ENCODE data around the gene TEX14.
A peak's percentile ranks its signal among the peaks of the same experiment; 100 is the strongest.
"Not testable (repeated sequence)": the region's sequence is repeated elsewhere in the genome, so short reads cannot be mapped to it uniquely, and the experiment has no call there.

The TEX14 gene

DNA sequence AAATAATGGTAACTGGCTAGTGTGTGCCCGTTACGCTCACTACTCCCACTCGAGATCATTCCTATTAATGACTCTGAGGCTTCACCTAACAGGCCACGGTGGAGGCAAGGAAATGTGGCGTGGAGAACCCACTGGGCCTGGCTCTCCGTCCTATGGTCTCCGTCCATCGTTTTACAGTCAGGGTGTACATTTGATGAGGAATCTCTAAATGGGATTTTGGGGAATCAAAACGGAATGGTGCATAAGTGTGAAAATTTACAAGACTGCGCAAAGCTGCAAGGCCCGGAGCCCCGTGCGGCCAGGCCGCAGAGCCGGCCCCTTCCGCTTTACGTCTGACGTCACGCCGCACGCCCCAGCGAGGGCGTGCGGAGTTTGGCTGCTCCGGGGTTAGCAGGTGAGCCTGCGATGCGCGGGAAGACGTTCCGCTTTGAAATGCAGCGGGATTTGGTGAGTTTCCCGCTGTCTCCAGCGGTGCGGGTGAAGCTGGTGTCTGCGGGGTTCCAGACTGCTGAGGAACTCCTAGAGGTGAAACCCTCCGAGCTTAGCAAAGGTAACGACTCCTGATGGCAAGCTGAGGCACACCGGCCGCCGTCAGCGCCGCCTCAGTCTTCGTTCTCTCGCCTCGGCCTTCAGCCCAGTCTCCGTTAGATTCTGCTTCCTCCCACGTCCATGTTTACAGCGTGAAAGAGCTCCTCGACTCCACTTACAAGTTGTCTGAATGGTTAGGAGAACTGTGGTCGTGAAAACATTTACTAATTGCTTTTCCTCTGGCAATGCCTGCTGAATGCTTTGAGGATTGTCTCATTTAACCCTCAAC, 602 bp upstream of the TEX14 start, which contains the start of gene RAD51C:
Gene RAD51C, plus strand, starts transcription at position 364 of the 817 bp plus-strand sequence. Its CDS starts 42 bp downstream, at position 406.
- peak in 13 of 14 donors; percentile 20 to 84 (median 67) for DNase-seq

DNA sequence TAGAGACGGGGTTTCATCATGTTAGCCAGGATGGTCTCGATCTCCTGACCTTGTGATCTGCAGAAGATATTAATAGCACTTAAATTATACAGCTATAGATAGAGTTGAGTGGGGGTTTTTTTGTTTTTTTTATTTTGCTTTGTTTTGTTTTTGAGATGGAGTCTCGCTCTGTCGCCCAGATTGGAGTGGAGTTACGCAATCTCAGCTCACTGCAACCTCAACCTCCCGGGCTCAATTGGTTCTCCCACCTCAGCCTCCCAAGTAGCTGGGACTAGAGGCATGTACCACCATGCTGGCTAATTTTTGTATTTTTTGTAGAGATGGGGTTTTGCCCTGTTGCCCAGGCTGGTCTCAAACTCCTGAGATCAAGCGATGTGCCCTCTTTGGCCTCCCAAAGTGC, 1.8 kb downstream of the TEX14 start:
- DNase-seq = not testable (repeated sequence)

DNA sequence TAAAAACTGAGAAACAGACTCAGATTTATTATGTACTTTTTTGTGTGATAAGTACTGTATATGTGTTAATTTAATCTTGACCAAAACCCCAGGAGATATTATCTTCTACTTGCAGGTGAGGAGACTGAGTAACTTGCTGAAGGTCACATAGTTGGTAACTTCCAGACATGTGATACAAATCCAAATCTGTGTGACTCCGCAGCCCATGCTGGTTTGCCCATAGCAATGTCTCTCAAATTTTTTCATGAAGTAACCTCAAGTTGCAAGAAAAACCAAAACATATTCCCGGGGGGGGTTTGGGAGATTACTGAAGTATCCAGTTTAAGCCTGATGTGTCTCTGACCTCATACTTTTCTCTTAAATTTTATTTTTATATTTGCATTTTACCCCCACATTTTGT, 3.3 kb downstream of the TEX14 start:
- no peak for DNase-seq

DNA sequence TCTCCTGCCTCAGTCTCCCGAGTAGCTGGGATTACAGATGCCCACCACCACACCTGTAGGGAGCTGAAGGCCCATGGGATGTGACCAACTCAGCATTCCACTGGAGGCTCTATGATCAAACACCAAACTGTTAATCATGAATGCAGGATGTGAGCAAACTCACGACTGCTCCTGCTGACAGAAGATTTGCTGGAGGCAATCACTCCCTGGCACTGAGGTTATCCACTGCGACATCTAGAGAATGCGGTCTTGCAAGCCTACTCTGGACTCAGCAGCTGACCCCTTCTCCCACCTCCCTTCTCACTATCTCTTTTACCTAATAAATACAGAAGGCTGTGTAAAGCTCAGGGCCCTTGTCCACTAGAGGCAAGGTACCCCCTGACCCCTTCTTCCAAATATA, 4.9 kb downstream of the TEX14 start:
- no peak for DNase-seq

DNA sequence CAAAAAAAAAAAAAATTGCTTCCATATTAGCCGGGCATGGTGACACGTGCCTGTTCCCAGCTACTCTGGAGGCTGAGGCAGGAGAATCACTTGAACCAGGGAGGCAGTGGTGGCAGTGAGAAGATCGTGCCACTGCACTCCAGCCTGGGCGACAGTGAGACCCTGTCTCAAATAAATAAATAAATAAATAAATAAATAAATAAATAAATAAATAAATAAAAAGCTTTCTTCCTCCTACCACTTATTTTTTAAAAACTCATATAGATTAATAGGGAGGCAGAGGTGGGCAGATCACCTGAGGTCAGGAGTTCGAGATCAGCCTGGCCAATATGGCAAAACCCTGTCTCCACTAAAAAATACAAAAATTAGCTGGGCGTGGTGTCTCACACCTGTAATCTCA, 7.4 kb downstream of the TEX14 start:
- DNase-seq = not testable (repeated sequence)

DNA sequence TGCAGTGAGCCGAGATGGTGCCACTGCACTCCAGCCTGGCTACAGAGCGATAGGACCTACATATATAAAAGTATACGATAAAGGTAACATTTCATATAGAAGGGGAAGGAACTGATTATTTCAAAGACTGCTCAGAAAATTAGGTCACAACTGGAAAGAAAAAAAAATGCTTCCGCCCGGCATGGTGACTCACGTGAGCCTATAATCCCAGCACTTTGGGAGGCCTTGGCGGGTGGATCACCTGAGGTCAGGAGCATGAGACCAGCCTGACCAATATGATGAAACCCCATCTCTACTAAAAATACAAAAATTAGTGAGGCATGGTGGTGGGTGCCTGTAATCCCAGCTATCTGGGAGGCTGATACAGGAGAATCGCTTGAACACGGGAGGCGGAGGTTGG, 7.8 kb downstream of the TEX14 start:
- DNase-seq = no peak

DNA sequence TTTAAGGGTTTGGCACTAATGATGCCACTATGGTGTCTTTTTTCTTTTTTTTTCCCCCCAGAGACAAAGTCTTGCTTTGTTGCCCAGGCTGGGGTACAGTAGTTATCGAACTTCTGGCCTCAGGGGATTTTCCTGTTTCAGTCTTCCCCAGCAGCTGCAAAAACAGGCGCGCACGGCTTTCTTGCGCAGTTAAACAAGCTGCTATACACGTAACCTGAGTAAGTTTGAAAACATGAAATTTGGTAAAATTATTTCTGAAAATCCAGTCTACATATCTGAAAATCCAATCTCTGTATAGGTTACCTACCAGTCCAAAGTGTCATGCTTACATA, 11.8 kb downstream of the TEX14 start:
- DNase-seq = no peak

DNA sequence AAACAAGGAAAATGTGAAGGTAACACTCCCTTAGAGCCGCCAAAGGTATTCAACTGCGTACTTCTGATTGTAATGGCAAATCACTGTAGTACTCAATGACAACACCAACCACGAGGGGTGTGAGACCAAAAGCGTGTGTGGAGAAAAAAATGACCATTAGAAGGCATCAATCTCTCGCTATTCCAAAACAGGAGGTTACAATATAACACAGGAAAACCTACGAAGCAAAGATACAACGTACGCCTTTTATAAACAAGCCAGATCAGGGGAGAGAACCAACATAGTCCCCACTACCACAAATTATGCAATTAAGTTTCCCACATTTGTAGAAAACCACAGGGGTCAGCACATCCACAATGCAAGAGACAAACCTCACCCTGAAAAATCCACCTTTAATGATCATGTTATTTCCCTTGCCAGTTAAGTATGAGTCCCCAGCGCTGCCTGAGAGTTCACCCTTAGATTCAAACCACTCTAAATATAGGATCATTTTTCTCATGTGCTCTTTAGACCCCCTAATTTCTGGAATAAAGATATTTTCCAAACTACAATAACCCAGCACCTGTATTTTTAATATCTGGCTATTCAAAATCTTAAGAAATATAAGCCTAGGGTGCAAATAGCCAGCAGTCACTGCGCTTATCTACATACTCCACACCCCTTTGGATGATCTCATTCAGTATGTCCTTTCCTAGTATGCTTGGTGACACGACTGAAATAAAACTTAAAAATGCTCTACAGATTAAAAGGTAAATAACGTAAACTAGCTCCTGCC, 12.4 kb downstream of the TEX14 start:
- DNase-seq = no peak

DNA sequence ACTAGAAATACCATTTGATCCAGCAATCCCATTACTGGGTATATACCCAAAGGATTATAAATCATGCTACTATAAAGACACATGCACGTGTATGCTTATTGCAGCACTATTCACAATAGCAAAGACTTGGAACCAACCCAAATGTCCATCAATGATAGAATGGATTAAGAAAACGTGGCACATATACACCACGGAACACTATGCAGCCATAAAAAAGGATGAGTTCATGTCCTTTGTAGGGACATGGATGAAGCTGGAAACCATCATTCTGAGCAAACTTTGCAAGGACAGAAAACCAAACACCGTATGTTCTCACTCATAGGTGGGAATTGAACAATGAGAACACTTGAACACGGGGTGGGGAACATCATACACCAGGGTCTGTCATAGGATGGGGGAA, 13.6 kb downstream of the TEX14 start:
- DNase-seq = not testable (repeated sequence)

DNA sequence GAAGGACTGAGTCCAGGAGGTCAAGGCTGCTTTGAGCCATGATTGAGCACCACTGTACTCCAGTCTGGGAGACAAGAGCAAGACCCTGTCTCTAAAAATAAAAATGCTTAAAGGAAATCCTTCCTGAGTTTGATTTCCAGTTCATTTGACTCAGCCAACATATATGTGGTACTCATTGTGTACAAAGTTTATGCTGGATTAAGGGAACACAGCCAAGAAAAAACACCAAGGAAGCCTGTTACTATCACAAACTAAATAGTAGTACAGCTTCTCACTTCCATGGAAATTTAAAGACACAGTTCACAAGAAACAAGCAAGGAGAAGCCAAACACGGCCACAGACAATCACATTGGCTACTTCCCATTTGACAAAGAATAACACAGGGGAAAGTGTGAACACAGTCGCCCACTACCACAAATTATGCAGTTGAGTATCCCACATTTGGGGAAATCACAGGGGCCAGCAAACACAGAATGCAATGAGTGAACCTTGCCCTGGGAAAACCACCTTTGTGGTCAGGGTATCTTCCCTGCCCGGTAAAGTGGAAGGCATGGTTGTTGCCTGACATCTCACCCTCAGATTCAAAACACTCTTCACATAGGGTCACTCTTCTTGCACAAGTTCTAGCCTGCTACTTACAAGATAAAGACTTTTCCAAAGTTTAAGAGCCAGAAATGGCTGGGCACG, 14.5 kb downstream of the TEX14 start:
- no peak for DNase-seq

DNA sequence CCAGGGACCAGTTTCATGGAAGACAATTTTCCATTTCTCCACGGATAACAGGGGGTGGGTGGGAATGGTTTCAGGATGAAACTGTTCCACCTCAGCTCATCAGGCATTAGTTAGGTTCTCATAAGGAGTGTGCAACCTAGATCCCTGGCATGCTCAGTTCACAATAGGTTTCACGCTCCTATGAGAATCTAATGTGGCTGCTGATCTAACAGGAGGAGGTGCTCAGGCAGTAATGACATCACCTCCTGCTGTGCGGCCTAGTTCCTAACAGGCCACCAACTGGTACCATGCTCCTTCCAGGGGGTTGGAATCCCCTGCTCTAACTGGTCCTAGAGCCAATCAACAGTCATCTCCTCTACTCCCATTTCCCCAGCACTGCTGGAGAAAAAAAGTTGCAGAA, 19.9 kb downstream of the TEX14 start:
- no peak for DNase-seq

DNA sequence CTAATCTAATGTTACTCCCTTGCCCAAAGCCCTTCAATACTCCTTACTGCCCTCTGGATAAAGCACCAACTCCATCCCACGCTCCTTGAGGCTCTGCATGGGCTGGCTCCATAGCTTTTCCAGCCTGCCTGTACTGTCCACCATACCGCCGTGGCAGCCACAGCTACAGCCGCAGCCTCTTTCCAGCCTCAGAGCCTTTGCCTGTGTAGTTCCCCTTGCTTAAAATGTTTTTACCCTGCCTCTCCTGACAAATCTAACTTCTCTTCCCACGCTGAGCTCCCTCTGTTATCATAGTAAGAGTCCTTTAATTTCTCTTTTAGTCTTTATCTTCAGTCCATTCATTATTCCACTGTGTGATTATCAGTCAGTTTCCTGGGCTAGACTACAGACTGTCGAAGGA, 22.0 kb downstream of the TEX14 start:
- DNase-seq = no peak

DNA sequence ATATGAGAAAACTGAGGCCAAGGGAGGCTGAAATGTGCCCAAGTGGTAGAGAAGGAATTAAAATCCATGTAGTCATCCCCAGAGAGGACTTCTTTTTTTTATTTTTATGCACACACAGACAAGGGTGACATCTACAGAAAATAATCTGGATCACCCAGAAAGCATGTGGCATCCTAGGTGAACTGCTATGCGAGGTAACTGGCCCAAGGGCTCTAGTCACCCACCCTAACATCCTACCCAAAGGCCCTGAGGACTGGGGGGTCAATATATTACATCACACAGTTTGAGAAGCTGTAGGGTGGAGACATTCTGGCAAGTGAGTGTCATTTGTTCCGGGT, 23.3 kb downstream of the TEX14 start:
- DNase-seq = no peak

DNA sequence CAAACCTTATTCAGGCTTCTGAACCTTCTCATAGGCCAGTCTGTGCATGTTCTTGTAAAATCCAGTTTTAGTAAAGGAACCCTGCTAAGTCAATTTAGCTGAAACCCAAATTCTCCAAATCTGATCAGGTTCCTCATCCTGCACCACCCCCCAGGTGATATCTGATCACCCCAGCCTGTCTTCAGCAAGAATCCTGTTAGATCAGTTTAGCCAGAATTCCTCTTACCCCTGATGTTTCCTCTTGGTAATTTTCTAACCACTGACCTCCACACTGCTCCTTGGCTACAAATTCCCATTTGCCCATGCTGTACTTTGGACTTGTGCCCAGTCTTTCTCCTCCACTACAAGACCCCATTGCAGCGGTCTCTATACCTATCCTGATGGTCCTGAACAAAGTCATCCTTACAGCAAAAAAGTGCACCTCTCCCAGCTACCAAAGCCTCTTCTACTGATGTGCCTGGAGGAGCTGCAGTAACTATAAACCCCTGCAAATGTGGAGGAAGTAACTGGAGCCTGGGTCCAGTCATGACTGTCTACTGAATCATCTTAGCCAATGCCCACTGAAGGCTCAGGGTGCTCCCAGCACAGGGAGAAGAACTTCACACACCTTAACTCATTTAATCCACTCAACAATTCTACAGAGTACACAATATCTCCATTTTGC, 23.8 kb downstream of the TEX14 start:
- no peak for DNase-seq

DNA sequence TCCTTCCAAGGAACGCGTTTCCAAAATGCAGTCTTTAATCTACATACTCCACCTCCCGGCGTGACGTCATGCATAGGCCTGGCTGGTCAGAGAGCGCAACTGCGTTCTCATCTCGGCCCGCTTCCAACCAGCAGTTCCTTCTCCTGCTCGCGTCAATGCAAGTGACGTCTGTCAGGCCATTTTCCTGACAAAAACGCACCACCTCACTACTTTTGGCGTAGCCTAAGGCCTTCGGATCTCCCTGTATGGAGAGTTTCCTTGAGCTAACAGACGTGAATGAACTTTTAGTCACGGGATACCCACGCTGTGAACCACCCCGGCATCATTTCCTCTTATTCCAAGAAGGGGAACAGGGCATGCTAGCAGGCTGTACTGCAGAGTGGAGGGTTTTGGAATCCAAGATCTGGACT, 25.0 kb downstream of the TEX14 start:
- DNase-seq = peak in 10 of 14 donors; percentile 13 to 46 (median 26)

DNA sequence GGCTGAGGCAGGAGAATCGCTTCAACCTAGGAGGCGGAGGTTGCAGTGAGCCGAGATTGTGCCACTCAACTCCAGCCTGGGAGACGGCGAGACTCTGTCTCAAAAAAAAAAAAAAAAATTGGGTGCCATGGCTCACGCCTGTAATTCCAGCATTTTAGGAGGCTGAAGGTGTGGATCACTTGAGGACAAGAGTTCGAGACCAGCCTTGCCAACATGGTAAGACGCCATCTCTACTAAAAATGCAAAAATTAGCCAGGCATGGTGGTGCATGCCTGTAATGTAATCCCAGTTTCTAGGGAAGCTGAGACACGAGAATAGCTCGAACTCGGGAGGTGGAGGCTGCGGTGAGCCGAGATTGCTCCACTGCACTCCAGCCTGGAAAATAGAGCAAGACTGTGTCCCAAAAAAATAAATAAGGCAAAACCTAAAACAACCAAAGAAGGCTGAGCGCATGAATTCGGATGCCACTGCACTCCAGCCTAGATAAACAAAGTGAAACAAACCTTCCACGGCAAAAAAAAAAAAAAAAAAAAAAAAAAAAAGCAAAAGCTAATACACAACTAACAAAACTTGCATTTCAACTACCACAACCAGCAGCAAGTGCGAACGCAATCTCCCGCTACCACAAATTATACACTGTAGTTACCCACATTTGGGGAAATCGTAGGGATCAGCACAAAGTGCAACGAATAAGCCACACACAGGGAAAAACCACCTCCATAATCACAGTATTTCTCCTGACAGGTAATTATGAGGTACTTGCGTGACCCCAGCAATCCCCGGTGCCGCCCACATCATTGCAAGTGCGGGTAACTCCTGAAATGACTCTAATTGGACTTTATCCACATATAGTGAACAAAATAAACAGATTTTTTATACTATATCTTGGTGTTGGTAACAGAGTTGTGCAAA, 25.6 kb downstream of the TEX14 start:
- DNase-seq = no peak

DNA sequence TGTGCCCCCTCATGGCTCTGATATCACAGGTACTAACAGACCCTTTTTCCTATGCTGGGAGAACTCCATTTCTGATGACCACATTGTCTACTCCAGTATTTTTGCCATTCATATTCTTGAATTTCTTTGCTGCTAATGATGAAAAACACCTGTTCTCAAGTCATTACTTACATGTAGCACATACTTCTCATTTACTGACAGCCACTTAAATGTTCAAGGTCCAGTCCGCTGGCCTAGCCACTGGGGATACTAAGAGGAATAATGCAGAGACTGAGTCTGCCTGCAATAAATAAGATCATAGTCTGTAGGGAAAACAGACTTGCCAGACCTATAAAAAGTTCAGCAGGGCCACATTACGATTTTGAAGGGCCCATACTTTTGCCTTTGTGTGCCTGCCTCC, 27.5 kb downstream of the TEX14 start:
- DNase-seq = no peak

DNA sequence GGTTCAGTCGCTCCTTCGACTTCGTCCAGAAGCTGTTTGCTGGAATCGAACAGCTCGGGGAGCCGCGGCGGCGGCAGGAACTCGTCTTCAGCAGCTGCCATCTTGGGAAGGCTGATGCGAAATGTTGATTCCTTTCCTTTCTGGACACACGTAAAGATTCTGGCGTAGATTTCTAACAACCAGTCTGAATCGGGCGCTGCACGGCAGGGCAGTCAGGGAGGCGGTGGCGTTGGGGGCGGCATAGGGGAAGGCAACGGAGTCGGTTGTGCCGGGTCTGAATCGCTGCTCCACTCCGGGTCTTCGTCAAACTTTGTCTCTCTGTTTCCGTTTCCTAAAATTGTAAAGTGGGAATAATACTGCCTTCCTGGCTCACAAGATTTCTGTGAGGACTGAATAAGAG, 30.3 kb downstream of the TEX14 start:
- no peak for DNase-seq

DNA sequence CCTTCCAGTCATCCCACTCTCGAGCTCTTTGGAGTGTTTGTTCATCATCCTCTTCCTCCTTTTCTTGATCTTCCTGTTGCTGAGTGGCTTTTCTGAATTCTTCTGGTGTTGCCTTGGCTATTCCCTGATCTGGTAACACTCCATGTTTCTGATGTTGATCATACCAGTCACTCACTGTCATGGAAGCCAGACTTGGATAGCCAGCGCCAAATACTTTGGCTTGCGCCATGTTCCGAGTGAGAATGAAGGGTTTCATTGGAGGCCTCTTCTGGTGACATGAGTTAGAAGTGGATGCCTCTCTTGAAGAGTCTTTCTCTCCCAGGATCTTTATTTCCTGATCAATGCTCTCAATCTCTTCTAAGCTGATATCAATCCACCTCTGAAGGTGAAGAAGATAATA, 31.2 kb downstream of the TEX14 start:
- DNase-seq = no peak

DNA sequence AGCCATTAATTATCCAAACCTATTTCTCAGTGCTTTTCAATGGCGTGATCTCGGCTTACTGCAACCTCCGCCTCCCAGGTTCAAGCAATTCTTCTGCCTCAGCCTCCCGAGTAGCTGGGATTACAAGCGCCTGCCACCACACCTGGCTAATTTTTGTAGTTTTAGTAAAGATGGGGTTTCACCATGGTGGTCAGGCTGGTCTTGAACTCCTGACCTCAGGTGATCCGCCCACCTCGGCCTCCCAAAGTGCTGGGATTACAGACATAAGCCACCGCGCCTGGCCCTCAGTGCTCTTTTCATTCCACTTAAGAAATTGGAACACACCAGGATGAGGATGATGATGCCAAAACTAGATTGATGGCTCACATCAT, 32.1 kb downstream of the TEX14 start:
- not testable (repeated sequence) for DNase-seq

DNA sequence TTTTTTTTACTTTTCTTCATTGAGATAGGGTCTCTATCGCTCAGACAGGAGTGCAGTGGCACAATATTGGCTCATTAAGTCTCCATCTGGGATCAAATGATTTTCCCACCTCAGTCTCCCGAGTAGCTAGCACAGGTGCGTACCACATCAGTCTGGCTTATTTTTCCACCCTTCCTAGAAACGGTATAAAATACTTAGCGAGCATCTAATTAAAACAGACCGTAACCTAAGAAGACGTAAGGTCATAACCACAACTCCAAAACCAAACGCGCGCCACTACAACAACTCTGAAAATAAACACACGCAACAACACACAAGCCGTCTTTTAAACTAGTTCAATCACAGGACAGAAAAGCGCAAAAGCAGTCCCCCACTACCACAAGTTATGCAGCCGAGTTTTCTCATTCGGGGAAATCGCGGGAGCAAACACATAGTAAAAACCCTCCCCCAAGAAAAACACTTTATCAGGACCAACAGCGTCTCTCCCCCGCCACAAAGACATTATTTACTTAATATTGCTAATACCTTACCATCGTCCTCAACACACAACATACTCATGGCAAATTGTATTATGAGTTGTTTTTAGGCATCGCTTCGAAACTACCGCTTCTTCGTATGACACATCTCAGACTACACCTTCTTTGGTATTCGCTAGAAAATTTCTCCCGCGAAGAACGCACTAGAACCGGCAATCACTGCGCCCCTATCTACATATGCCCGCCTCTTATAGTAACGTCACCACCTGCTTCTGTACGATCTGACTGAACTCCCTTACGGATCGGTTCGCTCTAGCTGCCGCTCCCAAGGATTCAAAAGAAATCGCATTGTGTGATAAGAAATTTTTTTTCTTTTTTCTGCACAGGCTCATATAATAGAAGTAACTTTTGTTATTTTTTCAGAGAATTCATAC, 32.8 kb downstream of the TEX14 start:
- DNase-seq = peak; percentile 3 to 96 (median 72)

All from C1 segment of cervical spinal cord (tissue), 14 donors.